ENCODE data around the gene COL9A1.

The COL9A1 gene

GRCh38 chr6:70231311-70231710 lies 71.6 kb downstream of the COL9A1 start:
- Histone ChIP-seq H3K9me3 (no peaks in the 10 kb centered on the region), H3K4me1 (no peaks in the 10 kb centered on the region), H3K4me3 (no peak overlapping the region), H3K27me3 (no peaks in the 10 kb centered on the region), H3K36me3 (no peaks in the 10 kb centered on the region), H3K27ac (no peak overlapping the region)
- intact Hi-C loops (cut with DNase I; ENCODE audit: low total_unique reads) = no loop called here
- TF ChIP-seq CTCF (IDR thresholded peaks at IDR 0.05) = no peak
- DNase-seq = no peak

DNA sequence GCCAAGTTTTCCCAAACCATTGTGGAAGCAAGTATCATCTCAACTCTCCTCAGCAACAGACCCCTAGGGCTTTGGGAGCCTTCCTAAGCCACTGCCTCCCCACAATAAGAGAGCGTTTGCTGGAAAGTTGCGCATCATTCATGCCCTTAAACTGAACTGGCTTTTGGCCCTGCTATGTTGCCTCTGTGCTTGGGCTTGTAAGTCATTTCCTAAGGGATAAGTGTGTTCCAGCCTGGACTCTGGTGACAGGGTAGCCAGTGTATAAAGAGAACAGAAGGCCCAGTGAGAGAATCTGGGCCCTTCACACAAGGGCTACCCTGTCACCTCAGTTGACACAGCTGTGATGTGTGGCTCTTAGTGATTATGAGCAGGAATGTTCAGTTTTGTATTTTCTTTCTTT lies 77.8 kb downstream of the COL9A1 start:
- Histone ChIP-seq H3K4me1 (no peaks in the 10 kb centered on the region), H3K27ac (no peak overlapping the region), H3K36me3 (no peaks in the 10 kb centered on the region), H3K9me3 (no peaks in the 10 kb centered on the region), H3K27me3 (no peaks in the 10 kb centered on the region), H3K4me3 (no peak overlapping the region)
- no peak for DNase-seq
- intact Hi-C loops (cut with DNase I; ENCODE audit: low total_unique reads) = no loop called here
- TF ChIP-seq CTCF (IDR thresholded peaks at IDR 0.05) = no peak

GRCh38 chr6:70222439-70222749 lies 80.5 kb downstream of the COL9A1 start:
- H3K27me3 ChIP-seq = no peaks in the 10 kb centered on the region
- DNase-seq = no peak
- no peaks in the 10 kb centered on the region for H3K36me3 ChIP-seq
- H3K9me3 ChIP-seq = no peaks in the 10 kb centered on the region
- H3K4me3 ChIP-seq = no peak overlapping the region
- no peaks in the 10 kb centered on the region for H3K4me1 ChIP-seq
- no peak for TF ChIP-seq CTCF (IDR thresholded peaks at IDR 0.05)
- H3K27ac ChIP-seq = no peak overlapping the region
- intact Hi-C loops (cut with DNase I; ENCODE audit: low total_unique reads) = no loop called here

DNA sequence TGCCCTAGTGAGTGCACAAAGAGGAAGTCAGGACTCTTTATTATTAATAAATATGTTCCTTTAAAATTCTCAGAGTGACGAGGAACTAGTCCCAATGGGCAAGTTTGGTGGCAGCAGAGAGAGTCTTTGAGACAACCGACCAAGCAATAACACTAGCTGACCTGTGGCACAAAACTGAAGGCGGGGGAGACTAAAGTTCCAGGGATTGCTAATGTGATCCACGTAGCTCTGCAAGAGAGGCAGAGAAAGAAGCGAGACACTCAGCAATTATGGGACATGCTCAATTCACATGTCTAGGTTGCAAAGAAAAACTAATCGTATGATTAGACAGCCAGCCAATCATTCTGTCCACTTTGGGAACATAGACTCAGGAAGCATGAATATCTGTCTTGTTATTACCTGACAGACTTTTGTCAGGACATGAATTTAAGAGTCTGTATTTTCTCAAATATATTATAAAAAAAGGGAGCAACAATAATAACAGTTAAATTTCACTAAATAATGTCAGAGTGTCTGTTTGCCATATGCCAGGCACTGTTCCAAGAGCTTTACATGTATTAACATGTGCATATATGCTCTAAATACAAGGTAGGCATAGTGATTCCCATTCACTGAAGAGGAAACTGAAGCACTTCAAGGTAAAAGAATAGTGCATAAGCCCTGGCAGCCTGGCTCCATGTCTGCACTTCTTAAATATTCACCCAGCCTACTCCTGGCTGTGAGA lies 81.0 kb downstream of the COL9A1 start:
- intact Hi-C loops (cut with DNase I; ENCODE audit: low total_unique reads) = no loop called here

DNA sequence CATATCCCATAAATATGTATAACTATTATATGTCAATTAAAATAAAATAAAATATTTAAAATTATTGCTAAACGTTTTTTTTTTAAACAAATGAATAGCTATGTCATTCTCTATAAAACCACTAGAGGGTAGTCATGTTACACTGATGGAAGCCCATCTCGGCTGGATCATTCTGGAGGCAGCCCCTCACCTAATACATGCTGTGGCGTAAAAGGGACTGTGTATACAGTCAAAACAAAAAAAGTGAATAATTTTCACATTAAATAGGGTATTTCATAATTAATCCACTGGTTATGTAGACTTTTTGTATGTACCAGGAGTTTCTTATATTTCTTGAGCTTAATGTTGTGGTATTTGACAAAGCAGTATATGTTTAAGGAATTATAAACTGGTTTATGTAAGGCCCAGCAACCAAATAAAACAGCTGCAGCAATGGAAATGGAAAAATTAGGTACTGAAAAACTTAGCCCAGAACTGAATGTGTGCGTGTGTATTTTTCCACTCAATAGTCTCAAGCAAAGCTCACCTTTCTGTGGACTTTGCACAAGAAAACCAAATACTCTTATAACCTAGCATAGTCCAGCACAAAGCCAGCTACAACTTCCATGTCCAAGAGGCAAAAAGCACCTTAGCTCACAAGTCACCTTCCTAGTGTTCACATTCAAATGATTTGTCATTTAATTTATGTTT lies 81.7 kb downstream of the COL9A1 start:
- no peak for DNase-seq
- no peak overlapping the region for H3K4me3 ChIP-seq
- H3K9me3 ChIP-seq = no peaks in the 10 kb centered on the region
- no peak overlapping the region for H3K27ac ChIP-seq
- H3K4me1 ChIP-seq = no peaks in the 10 kb centered on the region
- TF ChIP-seq CTCF (IDR thresholded peaks at IDR 0.05) = peak; percentile 41 to 59
- H3K27me3 ChIP-seq = no peaks in the 10 kb centered on the region
- intact Hi-C loops (cut with DNase I; ENCODE audit: low total_unique reads) = no loop called here
- no peaks in the 10 kb centered on the region for H3K36me3 ChIP-seq

More for the DNA sequence above, 81.0 kb downstream of the COL9A1 start:
- no peak for TF ChIP-seq CTCF (IDR thresholded peaks at IDR 0.05)
- Histone ChIP-seq H3K4me1 (no peaks in the 10 kb centered on the region), H3K9me3 (no peaks in the 10 kb centered on the region), H3K27ac (no peak overlapping the region), H3K4me3 (no peak overlapping the region), H3K36me3 (no peaks in the 10 kb centered on the region), H3K27me3 (no peaks in the 10 kb centered on the region)
- no peak for DNase-seq

All from tibial artery (tissue), 4 donors.